GM12874 (cell line): Measurements from ENCODE around the gene ACP4.

ENCODE experiments used
- CTCF ChIP-seq: IDR thresholded peaks from 2 replicates; pipeline ENCODE4 v1.5.1; 2011; ENCODE audit warnings: low read depth, mild to moderate bottlenecking, control low read depth, low read length, moderate library complexity; ENCODE audit not compliant: insufficient read depth

Gene ACP4

GRCh38 chr19:50822661-50823208 lies 32.5 kb downstream of the ACP4 start:
- no peak for TF ChIP-seq CTCF

GRCh38 chr19:50823389-50824042 lies 33.3 kb downstream of the ACP4 start, which contains the start of gene KLK1:
Gene KLK1 (minus strand): TSS chr19:50823787. CDS start chr19:50823748, 39 bp downstream.
- no peak for TF ChIP-seq CTCF

- no peak for TF ChIP-seq CTCF
These were observed 36.5 kb downstream of the ACP4 start for GRCh38 chr19:50826492-50827240.

- no peak for TF ChIP-seq CTCF
These were observed 37.3 kb downstream of the ACP4 start for GRCh38 chr19:50827476-50827875.

- no peak for TF ChIP-seq CTCF
These were observed 39.6 kb downstream of the ACP4 start for GRCh38 chr19:50829801-50830200.

- TF ChIP-seq CTCF: no peak
These were observed 40.2 kb downstream of the ACP4 start for GRCh38 chr19:50830266-50831025.

GRCh38 chr19:50831026-50831396 lies 40.8 kb downstream of the ACP4 start:
- TF ChIP-seq CTCF: no peak
